ENCODE results near the gene CASS4.

DNA sequence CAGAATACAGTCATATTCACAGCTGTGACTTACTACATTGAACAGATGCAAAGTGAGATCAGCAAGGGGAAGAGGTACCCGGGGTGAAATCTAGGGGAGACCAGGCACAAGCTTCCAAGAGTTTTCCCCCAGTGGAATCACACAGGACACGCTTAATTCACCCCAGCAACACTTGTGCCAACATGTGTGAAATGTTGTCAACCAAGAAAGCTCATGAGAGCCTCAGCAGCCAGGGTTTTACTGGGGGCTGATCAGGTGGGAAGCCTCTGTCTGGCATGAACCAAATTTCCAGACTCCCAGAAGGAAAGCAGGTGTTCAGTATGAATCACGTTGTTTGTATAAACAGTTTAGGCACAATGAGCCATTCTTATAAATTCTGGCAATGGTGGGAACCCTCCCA is 49.5 kb downstream of the CASS4 start:
- TF ChIP-seq GATA2 (IDR thresholded peaks at IDR 0.05; ENCODE audit: low read depth, low read length) (no peak), GATA3 (IDR thresholded peaks at IDR 0.05; ENCODE audit: low read depth, low read length) (no peak)

Data from SH-SY5Y (cell line).